Measurements from ENCODE around the gene CTU2. TPM values are rescaled to one million over a fixed set of nuclear protein-coding genes. Genes with fewer than 3 reads are reported as not detected.

The CTU2 gene
- total RNA-seq (2021) (42.1 to 52.4 TPM (median 43.7 TPM) in 3 replicates), Bru-seq, nascent RNA (percentile 43 among the genes with signal in this experiment)
- long read RNA-seq, experiment 1, transcript CTU2-202 (15 exons, 1,751 nt), result major isoform, 76 of 89 reads
- long read RNA-seq, experiment 1, partial matches to known transcripts, result 4 of 89 reads
- long read RNA-seq, experiment 1, other reads (novel, unspliced or antisense), result 5 of 89 reads
- long read RNA-seq, experiment 2, transcript CTU2-202 (15 exons, 1,751 nt), result major isoform, 14 of 45 reads
- long read RNA-seq, experiment 2, partial matches to known transcripts, result 11 of 45 reads
- long read RNA-seq, experiment 2, other reads (novel, unspliced or antisense), result 20 of 45 reads
- long read RNA-seq, experiment 3, transcript CTU2-202 (15 exons, 1,751 nt), result major isoform, 47 of 109 reads
- long read RNA-seq, experiment 3, partial matches to known transcripts, result 44 of 109 reads
- long read RNA-seq, experiment 3, other reads (novel, unspliced or antisense), result 15 of 109 reads

GRCh38 chr16:88706229-88706964 lies at the start of gene CTU2, which contains the start of gene RNF166:
Gene CTU2 (plus strand): TSS chr16:88706503. CDS start chr16:88706531, 28 bp downstream.
Gene RNF166 (minus strand): TSS chr16:88706408. CDS start chr16:88706325, 83 bp downstream.
- DNase-seq (ENCODE audit: low spot score), result peak; percentile 90
- Mint-ChIP-seq H3K27me3 (ENCODE audit: low read depth) (no peaks in the 10 kb centered on the region), H3K4me1 (peaks cover 19% of the 10 kb centered on the region), H3K27ac (peak within 1 kb of the TSS; percentile 42), H3K9me3 (no peaks in the 10 kb centered on the region), H3K36me3 (no peaks in the 10 kb centered on the region), H3K4me3 (peak within 1 kb of the TSS; percentile 85)
- ATAC-seq, result peak; percentile 84
- ChIA-PET CTCF (interaction anchor here (0.6 to 6.8 kb wide), 3 partner anchors 21 to 34 kb away, joined by 3 to 46 read pairs (median 6); no protein-coding TSS in a partner anchor), POLR2A (no interaction called here)
- TF ChIP-seq TP53 (CRISPR knock-in tag; IDR thresholded peaks at IDR 0.05) (peak; percentile 83; the same call in 1 of the 2 replicates), ATF1 (CRISPR knock-in tag; IDR thresholded peaks at IDR 0.05) (peak; percentile 94; the same call in 1 of the 2 replicates), FOXP4 (CRISPR knock-in tag; IDR thresholded peaks at IDR 0.05) (peak; percentile 90), FOXK1 (CRISPR knock-in tag; IDR thresholded peaks at IDR 0.05) (peak; percentile 99), CREM (CRISPR knock-in tag; IDR thresholded peaks at IDR 0.05) (peak; percentile 100), GABPB1 (CRISPR knock-in tag; IDR thresholded peaks at IDR 0.05) (peak; percentile 57; the same call in 1 of the 2 replicates), ATF2 (CRISPR knock-in tag; IDR thresholded peaks at IDR 0.05; ENCODE audit: borderline replicate concordance, low read depth) (no peak), RORB (CRISPR knock-in tag; IDR thresholded peaks at IDR 0.05) (no peak), CBFB (CRISPR knock-in tag; IDR thresholded peaks at IDR 0.05; ENCODE audit: low read depth) (0 out of 2 replicates have a peak, but pooled peaks have one; percentile 92), USF1 (CRISPR knock-in tag; IDR thresholded peaks at IDR 0.05) (peak; percentile 66), MXD4 (CRISPR knock-in tag; IDR thresholded peaks at IDR 0.05; ENCODE audit: borderline replicate concordance) (no peak), MAX (CRISPR knock-in tag; IDR thresholded peaks at IDR 0.05) (peak; percentile 90; the same call in 1 of the 2 replicates), EMX1 (CRISPR knock-in tag; IDR thresholded peaks at IDR 0.05) (no peak), TEAD1 (CRISPR knock-in tag; IDR thresholded peaks at IDR 0.05) (peak; percentile 73), FOXP1 (CRISPR knock-in tag; IDR thresholded peaks at IDR 0.05; ENCODE audit: borderline replicate concordance) (peak; percentile 69), E2F4 (CRISPR knock-in tag; IDR thresholded peaks at IDR 0.05; ENCODE audit: borderline replicate concordance, low read depth) (no peak), ZNF281 (CRISPR knock-in tag; IDR thresholded peaks at IDR 0.05) (no peak), MYBL2 (CRISPR knock-in tag; IDR thresholded peaks at IDR 0.05) (0 out of 2 replicates have a peak, but pooled peaks have one; percentile 53), SMAD3 (CRISPR knock-in tag; IDR thresholded peaks at IDR 0.05; ENCODE audit: borderline replicate concordance) (no peak), SP1 (CRISPR knock-in tag; conservative IDR thresholded peaks at IDR 0.05) (peak; percentile 92), PRDM15 (CRISPR knock-in tag; IDR thresholded peaks at IDR 0.05) (no peak), SMAD4 (CRISPR knock-in tag; IDR thresholded peaks at IDR 0.05) (no peak), OVOL2 (CRISPR knock-in tag; IDR thresholded peaks at IDR 0.05; ENCODE audit: borderline replicate concordance) (no peak), CREB1 (CRISPR knock-in tag; IDR thresholded peaks at IDR 0.05) (peak; percentile 94)
